Gastroesophageal sphincter (tissue), 4 donors: Measurements from ENCODE around the gene CAPZB. TPM values are rescaled to one million over a fixed set of nuclear protein-coding genes. Genes with fewer than 3 reads are reported as not detected.
A peak's percentile ranks its signal among the peaks of the same experiment; 100 is the strongest.

Experiments
- ATAC-seq: fragments of 150-250 bp; one replicate; pipeline ENCODE4 v1.9.1; 2016; ENCODE audit warnings: mild to moderate bottlenecking, moderate library complexity
- H3K27ac ChIP-seq, 4 donors: fragments of 200-600 bp; sonication (generic) in 3 of 4; 1 replicate in 3 of 4; 2 replicates in 1 of 4; pipeline ENCODE4 v1.5.1; 2016 to 2019
- H3K27me3 ChIP-seq: fragments of 200-600 bp; sonication (generic); one replicate; pipeline ENCODE4 v1.5.1; 2019
- H3K36me3 ChIP-seq, 2 donors: fragments of 200-600 bp; sonication (generic); one replicate each; pipeline ENCODE4 v1.5.1; 2019; ENCODE audit warnings: control low read depth in 1 of 2
- H3K4me1 ChIP-seq, 3 donors: fragments of 200-600 bp; sonication (generic); 1 replicate in 2 of 3; 2 replicates in 1 of 3; pipeline ENCODE4 v1.5.1; 2016 to 2019; ENCODE audit warnings: control low read depth in 2 of 3
- H3K4me3 ChIP-seq, 2 donors: fragments of 200-600 bp; sonication (generic); one replicate each; pipeline ENCODE4 v1.5.1; 2019; ENCODE audit warnings: mild to moderate bottlenecking in 1 of 2, moderate library complexity in 1 of 2
- H3K9me3 ChIP-seq, 3 donors: fragments of 200-600 bp; sonication (generic); one replicate each; pipeline ENCODE4 v1.5.1; 2017 to 2019; ENCODE audit warnings: control low read depth in 2 of 3
- CTCF ChIP-seq, 4 experiments: fragments of 200-600 bp in 2 of 4; fragments of 450-650 bp in 2 of 4; sonication (generic) in 1 of 4; IDR thresholded peaks; one replicate each; pipeline ENCODE4 v1.5.1; 2017 to 2019; ENCODE audit warnings: antibody characterized with exemption in 4 of 4, mild to moderate bottlenecking in 2 of 4, moderate library complexity in 2 of 4
- EP300 ChIP-seq: sonication (generic); formaldehyde crosslinking; IDR thresholded peaks from one replicate; pipeline ENCODE4 v1.6.1; 2017; ENCODE audit warnings: antibody characterized with exemption, mild to moderate bottlenecking
- POLR2A ChIP-seq, 2 donors: fragments of 450-650 bp; IDR thresholded peaks; one replicate each; pipeline ENCODE4 v1.6.1; 2017; ENCODE audit warnings: antibody characterized with exemption in 2 of 2, mild to moderate bottlenecking in 2 of 2, moderate library complexity in 1 of 2
- POLR2AphosphoS5 ChIP-seq: sonication (generic); formaldehyde crosslinking; IDR thresholded peaks from one replicate; pipeline ENCODE4 v1.6.1; 2017; ENCODE audit warnings: antibody characterized with exemption
- WGBS, 2 donors: methylation state at CpG; one replicate each; pipeline ENCODE4 v1.1.5; 2018; ENCODE audit warnings: low coverage in 1 of 2; 5-methylcytosine and 5-hydroxymethylcytosine counted together
- total RNA-seq, 4 donors: library from RNA; depleted of rRNA; stranded (reverse); fragments of >200 nt; gene quantifications; one replicate each; pipeline ENCODE4 v1.1.0, GENCODE V29; 2016

The CAPZB gene
- total RNA-seq, 4 donors from 2014 or later = 160 to 288 (median 184) TPM

DNA sequence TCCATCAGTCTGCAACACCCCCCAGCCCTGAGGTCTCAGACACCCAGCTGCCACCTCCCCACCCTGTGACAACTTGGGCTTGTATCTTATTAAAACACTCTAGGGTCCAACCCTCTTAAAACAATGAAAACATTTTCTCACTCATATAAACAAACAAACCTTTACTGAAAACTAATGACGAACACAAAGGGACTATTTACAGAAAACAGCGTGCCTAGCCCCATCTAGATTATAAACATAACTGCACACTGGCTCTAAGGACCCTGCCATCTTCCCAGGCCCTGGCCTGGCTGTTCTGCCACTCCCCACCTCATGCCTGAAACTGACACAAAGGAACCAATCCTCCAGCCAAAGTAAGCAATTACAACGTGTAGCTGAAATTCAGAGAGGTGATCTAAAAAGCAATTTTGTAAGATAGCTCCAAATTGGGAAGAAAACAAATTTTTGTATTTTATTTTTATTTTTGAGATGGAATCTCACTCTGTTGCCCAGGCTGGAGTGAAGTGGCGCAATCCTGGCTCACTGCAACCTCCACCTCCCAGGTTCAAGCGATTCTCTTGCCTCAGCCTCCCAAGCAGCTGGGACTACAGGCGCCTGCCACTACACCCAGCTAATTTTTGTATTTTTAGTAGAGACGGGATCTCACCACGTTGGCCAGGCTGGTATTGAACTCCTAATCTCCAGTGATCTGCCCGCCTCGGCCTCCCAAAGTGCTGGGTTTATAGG is 40.9 kb downstream of the CAPZB start:
- WGBS, 2 donors = 61 to 69% methylated on average over 8 to 10 of the region's 10 CpGs
- H3K36me3 ChIP-seq = no peaks in the 10 kb centered on the region
- no peaks in the 10 kb centered on the region for H3K27me3 ChIP-seq
- no peaks in the 10 kb centered on the region for H3K9me3 ChIP-seq
- H3K4me3 ChIP-seq = no peak overlapping the region
- peaks cover 28 to 100% (median 86%) of the 10 kb centered on the region in 3 donors for H3K4me1 ChIP-seq
- peak overlapping the region in 3 of 4 donors; percentile 90 to 93 (median 93) for H3K27ac ChIP-seq
- ATAC-seq = no peak
- TF ChIP-seq POLR2AphosphoS5 (no peak), POLR2A (IDR thresholded peaks at IDR 0.05) (no peak), CTCF (IDR thresholded peaks at IDR 0.05) (no peak), EP300 (no peak)

GRCh38 chr1:19443326-19443725 is 42.0 kb downstream of the CAPZB start:
- H3K36me3 ChIP-seq = no peaks in the 10 kb centered on the region
- no peak for ATAC-seq
- H3K27ac ChIP-seq = peak overlapping the region; percentile 89 to 93 (median 92)
- H3K27me3 ChIP-seq = no peaks in the 10 kb centered on the region
- H3K4me1 ChIP-seq = peaks cover 37 to 100% (median 87%) of the 10 kb centered on the region in 3 donors
- WGBS, 2 donors = 24 to 42% methylated on average over 4 of the region's 4 CpGs
- TF ChIP-seq CTCF (IDR thresholded peaks at IDR 0.05) (no peak), POLR2A (IDR thresholded peaks at IDR 0.05) (no peak), POLR2AphosphoS5 (no peak), EP300 (no peak)
- H3K9me3 ChIP-seq = no peaks in the 10 kb centered on the region
- H3K4me3 ChIP-seq = no peak overlapping the region

DNA sequence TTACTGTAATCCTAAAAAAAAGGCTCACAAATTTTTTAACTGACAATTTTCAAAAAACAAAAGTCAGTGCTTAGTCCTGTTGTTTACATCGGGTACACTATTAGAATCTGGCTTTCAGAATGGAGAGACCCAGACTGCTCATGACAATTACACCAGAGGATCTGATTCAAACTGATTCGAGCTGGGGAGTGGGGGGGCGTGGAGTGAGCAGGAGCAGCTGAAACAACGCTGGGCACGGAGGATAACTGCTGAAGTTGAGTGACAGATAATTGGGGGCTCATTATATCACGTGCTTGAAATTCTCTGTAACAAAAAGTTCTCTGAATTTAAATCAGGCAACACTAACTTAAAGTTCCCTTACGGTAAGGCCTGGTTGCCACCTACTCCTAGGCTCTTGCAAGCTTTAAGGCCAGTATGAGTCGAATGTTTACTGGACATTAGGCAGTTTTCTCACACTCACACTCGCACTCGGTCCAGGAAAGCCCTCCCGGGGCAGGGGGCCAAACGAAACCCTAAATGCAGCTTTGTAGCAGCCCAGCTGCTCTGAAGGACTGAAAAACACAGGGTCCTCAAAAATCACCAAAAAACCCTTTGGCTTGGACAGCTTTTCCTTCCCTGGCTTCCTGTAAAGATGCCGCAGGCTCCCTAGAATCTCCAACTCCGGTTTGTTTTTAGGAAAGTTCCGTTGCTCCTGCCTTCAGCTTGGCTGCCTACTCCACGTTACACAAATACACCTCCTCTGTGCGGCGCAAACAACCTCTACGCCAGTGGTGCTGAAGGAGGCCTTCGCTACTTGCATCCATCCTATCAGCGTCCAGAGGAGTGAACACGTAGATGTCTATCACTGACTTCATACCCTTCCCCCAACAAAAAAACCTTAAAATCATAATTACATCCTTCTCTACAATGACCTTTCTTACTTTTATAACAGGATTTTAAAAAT is 42.9 kb downstream of the CAPZB start:
- Histone ChIP-seq H3K36me3 (no peaks in the 10 kb centered on the region), H3K27ac (peak overlapping the region; percentile 89 to 93 (median 92)), H3K4me3 (peak overlapping the region in 1 of 2 donors; percentile 26), H3K4me1 (peaks cover 40 to 100% (median 88%) of the 10 kb centered on the region in 3 donors), H3K27me3 (no peaks in the 10 kb centered on the region), H3K9me3 (no peaks in the 10 kb centered on the region)
- peak; percentile 78 for ATAC-seq
- TF ChIP-seq POLR2A (IDR thresholded peaks at IDR 0.05) (no peak), CTCF (IDR thresholded peaks at IDR 0.05) (no peak), EP300 (no peak), POLR2AphosphoS5 (peak; percentile 53)
- 9 to 26% methylated on average over 17 to 21 of the region's 22 CpGs for WGBS, 2 donors

DNA sequence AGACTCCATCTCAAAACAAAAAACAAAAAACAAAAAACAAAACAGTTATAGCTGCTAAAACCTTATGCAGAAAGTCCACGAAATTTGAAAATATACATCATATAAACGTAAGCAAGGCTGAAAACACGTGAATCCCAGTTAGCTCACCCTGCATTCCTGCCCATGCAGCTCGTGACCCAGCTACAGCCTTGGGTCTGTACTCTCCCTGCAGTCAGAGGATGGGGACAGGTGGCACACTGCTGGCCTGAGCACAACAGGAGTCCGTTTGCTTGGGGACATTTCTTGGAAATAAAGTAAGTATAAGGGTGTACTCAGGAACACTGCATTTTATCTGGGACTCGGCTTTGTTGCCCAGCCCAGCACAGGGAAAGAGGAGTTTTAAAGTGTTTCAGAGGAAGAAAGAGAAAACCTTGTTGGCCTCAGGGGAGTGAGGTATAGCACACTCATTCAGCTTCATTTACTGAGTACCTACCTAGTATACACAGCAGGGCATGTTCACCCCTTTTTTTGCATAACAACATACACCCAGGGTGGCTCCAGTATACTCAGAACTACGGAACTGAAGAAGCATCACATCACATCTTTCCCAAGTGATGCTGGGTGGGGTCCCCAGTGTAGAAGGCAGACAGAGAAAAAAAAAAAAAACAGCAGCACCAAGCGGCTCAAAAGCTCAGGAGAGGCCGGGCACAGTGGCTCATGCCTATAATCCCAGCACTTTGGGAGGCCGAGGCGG is 44.1 kb downstream of the CAPZB start:
- peak; percentile 8 for TF ChIP-seq POLR2AphosphoS5
- TF ChIP-seq EP300 = no peak
- peaks cover 49 to 100% (median 91%) of the 10 kb centered on the region in 3 donors for H3K4me1 ChIP-seq
- ATAC-seq = no peak
- peak overlapping the region; percentile 90 to 95 (median 93) for H3K27ac ChIP-seq
- H3K4me3 ChIP-seq = no peak overlapping the region
- no peaks in the 10 kb centered on the region for H3K27me3 ChIP-seq
- no peaks in the 10 kb centered on the region for H3K36me3 ChIP-seq
- WGBS, 2 donors = 57 to 61% methylated on average over 6 to 11 of the region's 11 CpGs
- no peaks in the 10 kb centered on the region for H3K9me3 ChIP-seq
